GM12801 (cell line): Measurements from ENCODE around the gene FST.

Experiments
- TF ChIP-seq, protein P1 (sequence below): IDR thresholded peaks from one replicate; pipeline ENCODE4 v1.5.1; 2011; ENCODE audit warnings: control low read depth; ENCODE audit not compliant: insufficient read length; ENCODE audit errors: extremely low read depth

The FST gene

DNA sequence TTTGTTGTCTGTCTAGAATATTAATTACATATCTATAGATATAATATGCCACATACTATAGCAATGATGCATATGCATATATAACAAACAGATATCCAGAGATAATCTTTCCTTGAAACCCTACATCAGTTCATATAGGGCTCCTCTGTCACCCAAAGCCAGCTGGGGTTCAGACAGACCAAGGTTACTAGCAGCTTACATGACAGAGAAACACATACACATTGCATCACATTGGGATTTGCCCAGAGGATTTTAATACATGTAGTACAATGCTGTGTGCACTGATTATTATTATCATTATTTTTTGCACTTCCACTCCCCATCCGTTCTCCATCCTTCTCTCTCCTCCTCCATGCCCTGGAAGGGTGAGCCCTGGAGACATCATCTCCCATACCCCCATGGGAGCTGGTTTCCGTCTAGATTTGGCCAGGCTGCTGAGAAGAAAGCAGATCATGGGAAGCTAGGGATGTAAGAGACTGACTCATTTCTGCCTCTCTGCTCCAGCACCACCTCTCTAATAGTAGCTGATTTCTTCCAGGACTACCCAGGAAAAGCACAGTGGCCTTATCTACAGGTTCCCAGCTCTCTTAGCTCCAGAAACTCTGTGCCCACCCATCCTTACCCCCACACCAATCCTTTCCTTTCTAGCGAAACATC lies 23.3 kb downstream of the FST start:
- TF ChIP-seq, protein P1, sequence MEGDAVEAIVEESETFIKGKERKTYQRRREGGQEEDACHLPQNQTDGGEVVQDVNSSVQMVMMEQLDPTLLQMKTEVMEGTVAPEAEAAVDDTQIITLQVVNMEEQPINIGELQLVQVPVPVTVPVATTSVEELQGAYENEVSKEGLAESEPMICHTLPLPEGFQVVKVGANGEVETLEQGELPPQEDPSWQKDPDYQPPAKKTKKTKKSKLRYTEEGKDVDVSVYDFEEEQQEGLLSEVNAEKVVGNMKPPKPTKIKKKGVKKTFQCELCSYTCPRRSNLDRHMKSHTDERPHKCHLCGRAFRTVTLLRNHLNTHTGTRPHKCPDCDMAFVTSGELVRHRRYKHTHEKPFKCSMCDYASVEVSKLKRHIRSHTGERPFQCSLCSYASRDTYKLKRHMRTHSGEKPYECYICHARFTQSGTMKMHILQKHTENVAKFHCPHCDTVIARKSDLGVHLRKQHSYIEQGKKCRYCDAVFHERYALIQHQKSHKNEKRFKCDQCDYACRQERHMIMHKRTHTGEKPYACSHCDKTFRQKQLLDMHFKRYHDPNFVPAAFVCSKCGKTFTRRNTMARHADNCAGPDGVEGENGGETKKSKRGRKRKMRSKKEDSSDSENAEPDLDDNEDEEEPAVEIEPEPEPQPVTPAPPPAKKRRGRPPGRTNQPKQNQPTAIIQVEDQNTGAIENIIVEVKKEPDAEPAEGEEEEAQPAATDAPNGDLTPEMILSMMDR: no peak

DNA sequence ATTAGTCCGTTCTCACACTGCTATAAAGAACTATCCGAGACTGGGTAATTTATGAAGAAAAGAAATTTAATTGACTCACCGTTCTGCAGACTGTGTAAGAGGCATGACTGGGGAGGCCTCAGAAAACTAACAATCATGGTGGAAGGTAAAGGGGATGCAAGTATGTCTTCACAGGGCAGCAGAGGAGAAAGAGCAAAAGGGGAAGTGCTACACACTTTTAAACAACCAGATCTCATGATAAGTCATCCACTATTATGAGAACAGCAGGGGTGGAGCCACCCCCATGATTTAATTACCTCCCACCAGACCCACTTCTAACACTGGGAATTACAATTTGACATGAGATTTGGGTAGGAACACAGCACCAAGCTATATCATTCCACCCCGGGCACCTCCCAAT lies 26.6 kb downstream of the FST start:
- TF ChIP-seq, protein P1: no peak

- TF ChIP-seq, protein P1: no peak
Measured at GRCh38 chr5:53508125-53508524, 27.7 kb downstream of the FST start.

DNA sequence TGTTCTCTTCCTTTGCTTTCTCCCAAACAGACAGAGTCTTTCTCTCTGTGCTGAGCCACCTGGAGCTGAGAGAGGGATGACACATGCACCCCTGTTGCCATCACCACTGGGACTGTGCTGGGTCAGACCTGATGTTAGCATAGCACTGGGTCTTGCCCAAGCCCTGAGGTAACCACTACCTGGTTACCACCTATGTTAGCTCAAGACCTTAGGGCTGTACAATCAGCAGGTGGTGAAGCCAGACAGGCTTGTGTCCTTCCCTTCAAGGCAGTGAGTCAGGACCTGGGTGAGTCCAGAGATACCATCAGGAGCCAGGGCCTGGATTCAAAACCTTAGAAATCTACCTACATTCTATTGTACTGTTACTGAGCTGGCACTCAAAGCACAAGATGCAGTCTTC lies 32.1 kb downstream of the FST start:
- TF ChIP-seq, protein P1: no peak

DNA sequence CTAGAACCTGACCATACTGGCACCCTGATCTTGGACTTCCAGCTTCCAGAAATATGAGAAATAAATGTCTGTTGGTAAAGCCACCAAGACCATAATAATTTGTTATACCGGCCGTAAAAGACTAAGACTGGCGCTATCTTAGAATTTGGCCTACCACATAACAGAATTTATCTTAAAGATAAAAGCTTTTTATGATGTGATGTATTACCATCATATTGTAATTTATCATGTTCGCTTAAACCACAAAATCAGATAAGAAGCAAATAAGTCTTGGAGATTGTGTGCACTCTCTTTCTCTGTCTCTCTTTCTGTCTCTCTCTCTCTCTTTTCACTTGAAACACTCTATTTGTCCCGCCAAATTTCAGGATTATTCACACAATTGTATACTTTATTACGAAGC lies 35.6 kb downstream of the FST start:
- TF ChIP-seq, protein P1: no peak

- TF ChIP-seq, protein P1: no peak
Measured at GRCh38 chr5:53520813-53521212, 40.4 kb downstream of the FST start.
